NCI-H526 treated with DMSO at 0.1 percent for 48 hours (cell line): ENCODE measurements around the gene PLA2G4A.
"Not testable (repeated sequence)": the region's sequence is repeated elsewhere in the genome, so short reads cannot be mapped to it uniquely, and the experiment has no call there.

Source experiments
- DNase-seq: peaks from one replicate; lab custom pipeline; 2025; lab: John Stamatoyannopoulos, UW

Gene PLA2G4A

DNA sequence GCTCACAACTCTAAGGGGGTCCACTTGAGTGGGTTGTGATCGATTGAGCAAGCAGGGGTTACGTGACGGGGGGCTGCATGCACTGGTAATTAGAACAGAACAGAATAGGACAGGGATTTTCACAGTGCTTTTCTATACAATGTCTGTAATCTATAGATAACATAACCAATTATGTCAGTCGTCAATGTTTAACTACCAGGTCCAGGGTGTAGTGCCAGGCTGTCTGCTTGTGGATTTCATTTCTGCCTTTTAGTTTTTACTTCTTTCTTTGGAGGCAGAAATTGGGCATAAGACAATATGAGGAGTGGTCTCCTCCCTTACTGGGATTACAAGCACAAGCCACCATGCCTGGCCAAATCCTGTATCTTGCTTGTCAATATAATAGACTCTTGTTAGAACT lies 94.1 kb downstream of the PLA2G4A start:
- not testable (repeated sequence) for DNase-seq

DNA sequence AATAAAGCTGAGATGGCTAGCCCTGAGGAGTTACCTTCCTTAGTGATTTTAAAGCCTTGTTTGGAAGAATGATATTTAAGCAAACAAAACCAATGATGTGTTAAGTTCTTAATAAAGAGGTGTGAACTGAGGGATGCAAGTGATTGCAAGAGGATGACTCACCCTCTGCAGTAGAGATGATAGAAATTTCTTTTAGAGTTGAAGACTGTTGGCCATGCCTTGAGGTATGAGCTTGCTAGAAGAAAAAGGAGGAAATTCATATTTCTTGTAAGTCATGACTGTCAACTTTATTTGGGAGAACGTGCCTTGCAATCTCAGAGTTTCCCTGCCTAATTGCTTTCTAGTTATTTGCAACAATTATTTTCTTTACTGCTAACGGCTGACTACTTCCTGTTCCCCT lies 94.7 kb downstream of the PLA2G4A start:
- DNase-seq = no peak

DNA sequence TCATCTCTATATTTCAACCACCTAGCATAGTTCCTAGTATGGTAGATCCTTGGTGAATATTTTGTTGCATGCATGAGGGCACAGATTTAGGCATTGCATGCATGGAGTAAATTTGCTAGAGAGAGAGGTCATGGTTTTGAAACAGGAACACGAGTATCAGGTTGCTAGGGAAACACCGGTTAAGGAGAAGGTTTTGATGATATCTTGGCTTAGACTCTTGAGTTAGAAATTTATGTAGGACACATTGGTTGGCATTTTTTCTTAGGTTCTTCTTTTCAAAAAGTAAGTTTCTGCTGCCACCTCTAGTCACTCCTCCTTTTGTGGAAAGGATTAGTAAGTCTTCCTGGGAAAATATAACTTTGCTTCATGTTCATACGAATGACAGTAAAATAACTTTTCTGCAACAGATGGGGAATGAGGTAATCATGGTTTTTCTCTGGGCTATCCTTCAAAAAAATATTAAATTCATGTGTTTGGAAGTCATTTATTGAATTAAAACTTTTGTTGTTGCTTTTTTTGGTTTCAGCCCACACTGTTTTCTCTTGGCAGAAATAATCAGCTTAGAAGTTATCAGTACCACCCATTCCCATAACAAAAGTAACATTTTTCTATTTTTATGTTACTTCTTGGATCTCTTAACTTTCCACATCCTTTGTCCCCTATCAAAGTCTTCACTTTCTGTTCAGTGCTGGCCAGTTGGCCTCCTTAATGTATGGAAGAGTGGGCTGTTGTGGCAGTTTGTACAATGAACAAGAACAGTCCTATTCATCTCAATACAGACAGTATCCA lies 97.3 kb downstream of the PLA2G4A start:
- DNase-seq = no peak

DNA sequence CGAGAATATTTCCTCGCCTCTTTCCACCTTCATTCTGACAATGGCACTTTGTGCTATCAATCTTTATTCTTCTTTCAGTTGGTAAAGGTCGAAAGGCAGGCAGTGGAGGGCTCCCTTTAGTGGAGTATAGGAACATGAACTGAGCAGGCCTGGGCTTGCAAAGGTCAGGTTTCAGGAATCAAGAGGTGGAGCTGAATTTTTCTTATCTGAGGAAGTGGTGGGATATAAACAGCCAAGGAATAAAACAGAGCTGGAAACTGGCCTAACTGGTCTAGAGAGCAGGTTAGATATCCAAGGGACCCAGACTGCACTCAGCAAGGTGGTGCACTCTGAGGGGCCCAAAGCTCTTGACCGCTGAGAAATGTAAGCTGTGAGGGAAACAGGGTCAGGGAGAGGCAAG lies 99.1 kb downstream of the PLA2G4A start:
- no peak for DNase-seq

DNA sequence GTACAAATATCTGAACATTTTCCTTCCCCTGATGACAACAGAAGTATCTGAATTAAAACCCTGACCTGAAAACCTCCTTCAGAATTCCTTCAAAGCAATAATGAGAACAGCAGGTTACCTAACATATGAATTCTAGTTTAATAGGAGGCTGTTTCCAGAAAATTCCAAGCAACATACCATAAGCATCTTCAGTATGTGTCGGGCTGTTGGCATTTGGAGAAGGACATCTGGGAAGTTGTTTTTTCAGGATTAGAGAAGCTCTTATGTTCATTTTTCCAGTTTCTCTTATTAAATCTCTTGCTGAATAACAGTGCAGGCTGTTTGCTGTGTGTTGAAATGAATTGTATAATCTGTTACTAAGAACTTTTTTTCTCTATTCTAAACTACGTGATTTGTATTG lies 101.5 kb downstream of the PLA2G4A start:
- no peak for DNase-seq

DNA sequence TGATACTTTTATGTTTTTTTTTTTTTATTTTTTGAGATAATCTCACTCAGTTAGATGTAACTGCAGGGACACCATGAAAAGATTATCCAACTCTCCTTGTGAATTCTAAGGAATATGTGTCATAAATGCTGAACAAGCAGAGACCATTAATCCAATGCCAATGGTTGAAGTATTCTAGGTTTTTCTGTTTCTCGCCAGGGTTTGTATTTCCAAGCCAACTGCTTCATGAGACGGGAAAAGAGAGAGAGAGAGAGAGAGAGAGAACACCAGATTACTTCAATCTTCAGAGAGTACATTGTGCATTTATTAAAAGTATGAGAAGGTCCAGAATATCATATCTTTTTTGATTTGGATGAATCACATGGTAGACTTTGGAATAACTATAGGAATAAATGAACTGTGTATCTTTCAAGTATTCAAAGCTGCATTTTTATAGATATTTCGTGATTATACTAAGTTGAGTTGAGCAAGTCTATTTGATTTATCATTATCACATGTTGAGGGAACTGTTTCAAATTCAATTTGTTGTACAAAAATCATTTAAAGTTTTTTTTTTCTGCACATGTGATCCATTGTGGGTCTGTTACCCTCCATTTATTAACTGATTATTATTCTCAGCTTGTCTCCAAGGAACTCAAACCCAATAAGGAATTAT lies 108.4 kb downstream of the PLA2G4A start:
- DNase-seq = no peak

DNA sequence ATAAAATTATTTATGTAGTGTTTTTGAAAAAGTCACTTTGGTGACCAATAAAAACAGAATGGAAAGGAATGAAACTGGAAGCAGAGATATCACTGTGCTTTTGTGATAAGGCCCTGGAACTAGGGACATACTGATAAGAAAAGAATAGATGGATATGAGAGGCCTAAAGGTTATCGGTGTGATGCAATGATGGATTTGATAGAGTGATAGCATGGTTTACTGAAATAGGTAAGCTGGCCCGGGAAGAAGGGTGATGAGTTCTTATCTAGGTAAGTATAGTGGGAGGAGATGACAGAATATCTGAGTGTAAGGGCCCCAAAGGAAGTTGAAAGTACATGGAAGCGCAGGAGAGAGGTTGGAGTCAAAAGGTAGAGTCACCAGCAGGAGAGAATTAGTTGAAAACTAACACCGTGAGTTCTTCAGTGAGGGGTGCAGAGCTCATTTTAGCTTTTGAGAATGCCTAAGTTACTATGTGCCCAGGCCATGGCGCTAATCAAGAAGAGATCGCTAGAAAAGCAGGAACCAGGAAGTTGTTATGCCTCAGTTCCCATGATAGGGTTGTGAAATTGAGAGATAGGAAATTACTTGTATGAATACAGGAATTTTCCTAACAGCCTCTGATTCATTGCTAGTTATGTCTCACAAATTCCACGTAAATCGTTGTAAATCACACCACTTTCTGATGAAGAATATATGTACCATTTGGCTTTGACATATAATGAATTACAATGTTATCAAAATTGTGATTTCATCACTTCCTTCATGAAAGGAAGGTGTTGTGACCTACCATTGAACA lies 115.3 kb downstream of the PLA2G4A start:
- no peak for DNase-seq

DNA sequence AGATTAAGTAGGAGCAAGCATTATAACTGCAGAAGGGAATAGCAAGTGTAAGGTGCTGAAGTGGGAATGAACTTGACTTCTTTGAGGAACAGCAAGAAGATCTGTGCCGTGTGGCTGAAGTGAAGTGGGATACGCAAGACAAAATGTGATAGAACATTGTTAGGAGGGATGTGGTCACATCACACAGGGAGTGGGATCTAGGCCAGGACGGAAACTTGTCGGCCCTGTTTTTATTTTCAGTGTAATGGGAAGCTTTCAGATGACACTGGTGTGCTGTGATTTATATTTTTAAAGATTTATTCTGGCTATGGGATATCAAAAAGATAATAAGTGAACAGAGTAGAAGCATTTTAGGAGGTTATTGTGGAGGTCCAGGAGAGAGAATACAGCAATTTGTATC lies 116.4 kb downstream of the PLA2G4A start:
- DNase-seq = no peak

DNA sequence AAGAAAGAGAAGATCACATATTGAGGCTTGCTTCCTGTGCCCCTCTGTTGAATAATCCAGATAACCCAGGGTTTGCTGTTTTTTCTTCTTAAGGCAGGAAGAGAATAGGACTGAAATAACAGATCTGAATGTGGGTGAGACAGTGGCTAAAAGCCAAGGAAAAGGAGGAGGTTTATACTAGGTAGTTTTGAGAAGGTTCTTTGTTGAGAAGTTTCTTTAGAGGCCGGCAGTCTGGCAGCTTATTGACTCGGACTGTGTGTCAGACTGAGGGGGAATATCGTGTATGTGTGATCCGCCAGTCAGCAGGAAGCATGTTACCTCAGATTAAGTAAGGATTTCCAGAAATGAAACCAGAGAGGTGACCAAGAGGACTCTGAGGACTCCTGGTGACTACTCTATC lies 119.8 kb downstream of the PLA2G4A start:
- DNase-seq = no peak

DNA sequence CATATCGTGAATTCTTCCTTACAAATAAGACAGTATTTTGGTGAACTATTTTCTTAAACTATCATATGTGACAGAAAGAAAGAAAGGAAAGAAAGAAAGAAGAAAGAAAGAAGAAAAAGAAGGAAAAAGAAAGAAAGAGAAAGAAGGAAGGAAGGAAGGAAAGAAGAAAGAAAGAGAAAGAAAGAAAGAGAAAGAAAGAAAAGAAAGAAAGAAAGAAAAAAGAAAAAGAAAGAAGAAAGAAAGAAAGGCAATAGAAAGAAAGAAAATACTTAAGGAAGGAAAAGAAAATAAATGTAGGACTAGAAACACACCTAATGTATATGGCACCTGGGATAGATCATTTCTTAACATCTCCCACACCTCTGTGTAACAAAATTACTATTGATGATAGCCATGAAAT lies 120.4 kb downstream of the PLA2G4A start:
- DNase-seq = no peak

DNA sequence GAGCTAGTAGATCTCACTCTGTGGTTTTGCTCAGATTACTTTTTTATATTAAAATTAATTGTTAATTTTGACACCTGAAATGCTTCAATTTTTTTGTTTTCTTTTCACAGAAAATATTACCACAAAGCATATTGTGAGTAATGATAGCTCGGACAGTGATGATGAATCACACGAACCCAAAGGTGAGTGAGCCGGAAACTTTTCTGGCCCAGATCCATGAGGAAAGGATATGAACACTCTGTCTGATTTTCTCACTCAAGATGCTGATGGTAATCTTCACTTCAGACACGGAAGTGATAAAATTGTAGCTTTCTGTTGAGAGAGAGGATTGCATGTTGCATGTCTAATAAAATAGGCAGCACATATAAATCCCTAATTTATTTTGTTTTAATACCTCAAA lies 121.8 kb downstream of the PLA2G4A start:
- DNase-seq = no peak

DNA sequence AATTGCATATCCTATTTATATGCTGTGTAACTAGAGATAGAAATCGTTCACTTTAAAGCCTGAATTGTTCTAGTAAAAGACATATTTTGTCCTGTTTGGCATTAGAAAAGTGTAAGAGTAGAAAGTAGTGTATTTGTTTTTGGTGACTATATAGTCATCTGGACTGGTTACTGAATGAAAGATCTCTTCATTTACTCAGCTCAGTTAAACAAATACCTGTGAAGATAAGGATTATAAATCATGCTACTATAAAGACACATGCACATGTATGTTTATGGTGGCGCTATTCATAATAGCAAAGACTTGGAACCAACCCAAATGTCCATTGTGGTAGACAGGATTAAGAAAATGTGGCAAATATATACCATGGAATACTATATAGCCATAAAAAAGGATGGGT lies 125.1 kb downstream of the PLA2G4A start:
- DNase-seq = no peak

DNA sequence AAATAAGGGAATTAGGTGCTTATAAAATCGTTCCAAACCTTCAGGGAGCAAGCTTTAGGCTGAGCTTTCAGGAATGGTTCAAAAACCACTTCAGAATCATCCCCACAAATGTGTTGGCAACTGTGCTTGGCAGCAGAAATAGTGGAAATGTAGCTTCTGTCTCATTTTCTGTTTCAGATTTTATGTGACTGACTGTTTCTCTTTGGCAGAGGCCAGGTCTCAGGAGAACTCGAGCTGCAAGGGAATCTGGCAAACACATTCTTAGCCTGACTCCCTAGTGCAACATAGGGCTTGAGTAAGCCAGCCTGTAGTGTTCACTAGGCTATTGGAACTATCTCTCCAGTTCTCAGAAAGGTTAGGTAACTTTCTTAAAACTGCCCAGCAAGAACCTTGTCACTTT lies 128.6 kb downstream of the PLA2G4A start:
- no peak for DNase-seq

DNA sequence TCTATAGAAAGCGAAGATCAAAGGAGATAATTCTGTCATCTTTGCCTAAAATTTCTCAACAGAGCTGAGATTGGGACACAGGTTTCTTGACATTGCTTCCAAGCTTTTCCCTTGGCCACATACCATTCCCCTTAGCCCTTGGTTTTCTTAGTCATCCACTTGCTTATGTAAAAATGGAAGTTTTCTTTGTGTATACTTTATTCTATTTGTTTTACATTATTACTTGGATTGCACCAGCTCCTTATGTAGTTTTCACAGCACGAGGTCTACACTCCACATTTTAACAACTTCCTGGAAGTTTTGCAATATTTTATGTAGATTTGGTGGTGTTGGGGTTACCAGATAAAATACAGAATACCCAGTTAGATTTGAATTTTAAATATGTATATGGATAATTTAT lies 129.8 kb downstream of the PLA2G4A start:
- no peak for DNase-seq

DNA sequence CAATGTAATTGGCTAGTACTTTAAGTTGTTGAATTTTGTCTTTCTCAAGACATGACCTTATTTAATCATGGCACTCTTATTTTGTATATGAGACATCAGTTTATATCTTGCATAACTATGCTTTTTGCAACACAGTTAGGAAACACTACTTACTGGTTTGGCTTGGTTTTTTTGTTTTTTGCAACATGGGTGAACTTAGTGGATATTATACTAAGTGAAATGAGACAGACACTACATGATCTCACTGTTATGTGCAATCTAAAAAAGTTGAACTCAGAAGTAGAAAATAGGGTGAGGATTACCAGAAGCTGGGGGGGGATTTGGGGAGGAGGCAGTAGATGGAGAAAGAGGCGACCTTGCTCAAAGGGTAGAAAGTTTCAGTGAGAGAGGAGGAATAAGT lies 132.1 kb downstream of the PLA2G4A start:
- DNase-seq = no peak

DNA sequence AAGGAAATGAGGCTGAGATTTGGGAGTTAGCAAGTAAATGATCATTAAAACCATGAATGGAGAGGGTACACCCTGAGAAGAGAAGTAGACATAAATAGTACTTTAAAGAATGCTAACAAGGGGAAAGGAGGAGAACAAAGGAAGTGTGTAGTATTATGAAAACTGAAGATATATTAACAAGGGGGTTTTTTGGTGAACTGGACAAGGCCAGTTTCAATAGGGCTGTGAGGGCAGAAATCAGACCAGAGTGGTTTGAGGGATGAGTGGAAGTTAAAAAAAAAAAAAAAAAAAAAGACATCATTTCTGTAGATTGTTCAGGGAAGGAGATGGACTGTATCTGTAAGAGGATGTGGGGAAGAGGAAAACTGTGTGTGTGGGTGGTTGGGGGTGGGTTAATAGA lies 137.1 kb downstream of the PLA2G4A start:
- no peak for DNase-seq

DNA sequence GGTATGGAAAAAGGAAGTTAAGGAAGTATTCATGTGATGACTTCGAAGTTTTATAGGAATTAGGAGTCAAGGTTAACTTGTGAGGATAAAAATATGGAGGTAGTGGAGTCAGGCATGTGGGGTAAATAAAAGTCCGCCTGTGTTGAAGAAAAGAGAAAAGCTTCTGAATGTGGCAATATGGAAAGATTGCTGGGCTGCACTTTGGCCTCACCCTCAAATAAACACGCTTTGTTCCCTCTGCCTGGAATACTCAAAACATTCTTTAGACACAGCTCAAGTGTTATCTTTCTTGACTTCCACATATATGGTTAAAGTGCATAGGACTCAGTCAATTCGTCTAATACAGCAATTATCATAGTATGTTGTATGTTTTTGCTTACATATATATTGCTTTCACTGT lies 137.7 kb downstream of the PLA2G4A start:
- no peak for DNase-seq

DNA sequence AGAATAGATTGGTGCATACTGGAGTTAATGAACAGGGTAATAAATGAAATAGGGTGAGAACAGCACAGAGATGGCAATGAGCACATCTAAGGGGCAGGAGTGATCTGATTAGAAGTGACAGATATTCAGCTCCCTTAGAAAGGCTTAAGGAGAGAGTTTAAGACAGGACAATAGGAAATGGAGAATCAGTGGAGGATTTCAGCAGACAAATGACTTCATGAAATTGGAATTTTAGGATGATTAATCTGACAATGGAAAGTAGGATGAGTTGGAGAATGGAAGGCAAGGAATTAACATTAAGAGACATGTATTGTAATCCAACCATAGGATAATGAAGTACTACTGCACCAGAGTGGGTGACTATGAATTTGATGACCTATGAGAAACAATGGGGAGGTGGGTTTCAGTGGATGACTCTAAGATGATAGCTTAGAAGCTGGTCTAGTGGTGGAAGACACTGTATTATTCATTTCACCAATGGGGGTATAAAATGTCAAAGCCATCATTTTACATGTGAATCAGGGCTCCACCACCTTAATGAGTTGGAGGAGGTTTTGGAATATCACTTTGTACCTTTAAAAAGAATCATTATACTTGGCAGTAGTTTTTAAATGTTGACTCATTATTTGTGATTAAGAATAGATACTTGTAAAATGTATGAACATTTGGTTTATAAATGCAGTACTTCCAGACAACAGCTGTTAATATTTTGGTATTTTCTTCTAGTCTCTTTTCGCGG lies 139.1 kb downstream of the PLA2G4A start:
- DNase-seq = no peak

DNA sequence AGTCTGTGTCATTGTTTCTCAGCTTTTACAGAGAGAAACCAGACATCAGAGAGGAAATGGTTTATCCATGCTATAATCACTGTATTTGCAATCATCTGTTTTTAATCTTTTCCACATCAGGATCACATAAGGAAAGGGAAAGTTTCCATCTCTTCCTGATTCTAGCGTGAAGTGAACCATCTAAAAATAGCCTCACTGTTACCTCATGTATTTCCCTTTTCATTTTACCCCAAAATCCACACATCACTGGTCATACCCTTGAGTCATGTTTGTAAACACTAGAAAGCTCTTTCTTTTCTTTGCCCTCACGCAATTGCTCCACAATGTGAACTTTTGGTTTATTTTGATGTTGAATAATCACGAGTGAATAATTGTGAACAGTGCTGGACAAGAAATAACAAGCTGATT lies 146.0 kb downstream of the PLA2G4A start:
- no peak for DNase-seq

DNA sequence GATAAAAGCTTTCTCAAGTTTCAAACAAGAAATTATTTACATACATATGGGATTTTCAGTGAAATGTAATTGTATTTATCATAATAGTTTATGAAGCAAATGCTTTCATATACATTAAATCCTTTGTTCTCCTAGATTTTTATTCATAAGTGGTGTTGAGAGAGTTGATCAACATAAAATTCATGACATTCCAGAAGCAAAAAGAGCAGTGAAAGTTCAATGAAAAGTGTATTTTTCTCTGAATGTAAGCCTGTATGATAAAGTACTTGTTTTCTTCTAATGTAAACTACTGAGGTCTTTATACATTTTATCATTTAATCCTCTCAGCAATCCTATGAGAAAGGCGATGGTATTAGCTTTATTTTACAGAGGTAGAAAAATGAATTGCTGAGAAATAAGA lies 146.5 kb downstream of the PLA2G4A start:
- no peak for DNase-seq

DNA sequence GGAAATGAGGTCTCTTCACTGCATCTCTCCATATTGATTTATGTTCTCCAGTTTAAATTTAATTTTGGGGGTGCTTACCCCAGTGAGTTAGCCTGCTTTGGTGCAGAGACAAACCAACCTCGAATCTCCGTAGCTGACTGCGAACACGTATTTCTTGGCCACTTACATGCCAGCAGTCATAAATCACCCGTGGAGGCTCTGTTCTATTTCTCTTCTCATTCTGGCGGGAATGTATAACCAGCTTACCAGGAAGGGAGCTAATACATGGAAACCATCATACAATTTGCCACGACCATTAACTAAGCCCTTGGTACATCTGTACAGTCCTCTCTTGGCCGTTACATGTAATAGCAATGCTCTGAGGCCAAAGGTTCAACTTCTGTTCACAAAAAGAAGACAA lies 148.0 kb downstream of the PLA2G4A start:
- no peak for DNase-seq

DNA sequence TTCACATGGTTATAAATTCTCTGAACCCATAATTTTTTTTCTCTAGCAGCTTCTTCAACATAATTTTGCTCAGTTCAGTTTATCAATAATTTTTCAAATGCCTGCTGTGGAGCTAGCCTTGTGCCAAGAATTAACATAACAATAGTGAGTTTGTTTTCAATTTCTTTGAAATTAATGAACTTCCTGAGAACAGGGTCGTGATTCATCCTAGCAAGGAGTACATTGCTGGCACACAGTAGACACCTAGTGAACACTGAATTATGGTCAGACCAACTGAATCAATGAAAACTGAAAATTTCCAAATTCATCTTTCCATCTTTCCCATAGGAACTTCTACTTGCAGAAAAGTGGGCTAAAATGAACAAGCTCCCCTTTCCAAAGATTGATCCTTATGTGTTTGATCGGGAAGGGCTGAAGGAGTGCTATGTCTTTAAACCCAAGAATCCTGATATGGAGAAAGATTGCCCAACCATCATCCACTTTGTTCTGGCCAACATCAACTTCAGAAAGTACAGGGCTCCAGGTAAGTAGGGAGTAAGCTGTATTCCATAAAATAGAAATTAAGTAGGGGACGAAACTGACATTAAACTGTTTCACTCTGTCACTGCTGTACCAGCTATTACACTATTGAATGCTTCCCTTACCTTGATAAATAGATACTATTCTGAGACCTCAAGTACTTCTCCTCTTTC lies 148.7 kb downstream of the PLA2G4A start:
- DNase-seq = no peak
